ENCODE data around the gene NUP62. TPM values are rescaled to one million over a fixed set of nuclear protein-coding genes. Genes with fewer than 3 reads are reported as not detected.
A peak's percentile ranks its signal among the peaks of the same experiment; 100 is the strongest.

NUP62 gene
- polyA plus RNA-seq, 1 experiment = 12.4 TPM

GRCh38 chr19:49937750-49938381, 8.6 kb upstream of the NUP62 start:
- TF ChIP-seq, protein P1, sequence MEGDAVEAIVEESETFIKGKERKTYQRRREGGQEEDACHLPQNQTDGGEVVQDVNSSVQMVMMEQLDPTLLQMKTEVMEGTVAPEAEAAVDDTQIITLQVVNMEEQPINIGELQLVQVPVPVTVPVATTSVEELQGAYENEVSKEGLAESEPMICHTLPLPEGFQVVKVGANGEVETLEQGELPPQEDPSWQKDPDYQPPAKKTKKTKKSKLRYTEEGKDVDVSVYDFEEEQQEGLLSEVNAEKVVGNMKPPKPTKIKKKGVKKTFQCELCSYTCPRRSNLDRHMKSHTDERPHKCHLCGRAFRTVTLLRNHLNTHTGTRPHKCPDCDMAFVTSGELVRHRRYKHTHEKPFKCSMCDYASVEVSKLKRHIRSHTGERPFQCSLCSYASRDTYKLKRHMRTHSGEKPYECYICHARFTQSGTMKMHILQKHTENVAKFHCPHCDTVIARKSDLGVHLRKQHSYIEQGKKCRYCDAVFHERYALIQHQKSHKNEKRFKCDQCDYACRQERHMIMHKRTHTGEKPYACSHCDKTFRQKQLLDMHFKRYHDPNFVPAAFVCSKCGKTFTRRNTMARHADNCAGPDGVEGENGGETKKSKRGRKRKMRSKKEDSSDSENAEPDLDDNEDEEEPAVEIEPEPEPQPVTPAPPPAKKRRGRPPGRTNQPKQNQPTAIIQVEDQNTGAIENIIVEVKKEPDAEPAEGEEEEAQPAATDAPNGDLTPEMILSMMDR (IDR thresholded peaks at IDR 0.05; ENCODE audit: low read depth, low read length) = peak; percentile 98
- ChIA-PET CTCF (interaction anchor here (0.5 to 3.0 kb wide), 30 partner anchors 9 to 377 kb away, joined by 3 to 28 read pairs (median 4); partner anchors contain the start of genes ATF5, NUP62 and ZNF473), POLR2A (no interaction called here)
- peak; percentile 24 for DNase-seq (ENCODE audit: low read depth, low spot score)
- Histone ChIP-seq H3K9me3 (ENCODE audit: control insufficient read depth, insufficient read depth, low read length) (no peaks in the 10 kb centered on the region; the same call in 1 of the 2 replicates), H3K27ac (ENCODE audit: low read depth, low read length) (no peak overlapping the region), H3K27me3 (ENCODE audit: control insufficient read depth, insufficient read depth, low read length) (peaks cover 2% of the 10 kb centered on the region), H3K4me3 (ENCODE audit: low read depth, low read length) (peak overlapping the region; percentile 41)

DNA sequence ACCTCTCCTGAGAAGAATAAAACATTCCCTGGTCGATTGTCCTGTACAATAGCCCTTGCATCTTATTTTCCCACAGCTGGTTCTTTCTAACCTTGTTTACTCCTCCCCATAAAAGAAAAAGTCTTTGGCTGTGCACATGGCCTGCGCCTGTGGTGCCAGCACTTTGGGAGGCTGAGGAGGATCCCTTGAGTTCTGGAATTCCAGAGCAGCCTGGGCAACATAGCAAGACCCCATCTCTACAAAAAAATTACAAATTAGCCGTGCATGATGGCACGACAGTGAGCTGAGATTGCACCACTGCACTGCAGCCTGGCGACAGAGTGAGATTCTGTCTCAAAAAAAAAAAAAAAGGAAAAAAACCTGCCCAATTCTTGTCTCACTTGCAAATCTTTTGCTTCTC, 7.2 kb upstream of the NUP62 start:
- DNase-seq (ENCODE audit: low read depth, low spot score) = no peak
- TF ChIP-seq, protein P1 (IDR thresholded peaks at IDR 0.05; ENCODE audit: low read depth, low read length) = no peak
- Histone ChIP-seq H3K27me3 (ENCODE audit: control insufficient read depth, insufficient read depth, low read length) (peaks cover 2% of the 10 kb centered on the region), H3K9me3 (ENCODE audit: control insufficient read depth, insufficient read depth, low read length) (no peaks in the 10 kb centered on the region; the same call in 1 of the 2 replicates), H3K4me3 (ENCODE audit: low read depth, low read length) (no peak overlapping the region), H3K27ac (ENCODE audit: low read depth, low read length) (no peak overlapping the region)
- ChIA-PET CTCF (interaction anchor here (0.6 kb wide), 1 partner anchor 18 kb away, joined by 3 read pairs; no protein-coding TSS in a partner anchor), POLR2A (no interaction called here)

GRCh38 chr19:49933643-49934042, 4.3 kb upstream of the NUP62 start:
- peaks cover 5% of the 10 kb centered on the region; the same call in 1 of the 2 replicates for H3K9me3 ChIP-seq (ENCODE audit: control insufficient read depth, insufficient read depth, low read length)
- ChIA-PET POLR2A (no interaction called here), CTCF (interaction anchor here (0.5 to 1.5 kb wide), 2 partner anchors 50 to 658 kb away, joined by 3 read pairs; no protein-coding TSS in a partner anchor)
- no peak overlapping the region for H3K4me3 ChIP-seq (ENCODE audit: low read depth, low read length)
- no peaks in the 10 kb centered on the region for H3K27me3 ChIP-seq (ENCODE audit: control insufficient read depth, insufficient read depth, low read length)
- DNase-seq (ENCODE audit: low read depth, low spot score) = no peak
- no peak overlapping the region for H3K27ac ChIP-seq (ENCODE audit: low read depth, low read length)
- TF ChIP-seq, protein P1 (IDR thresholded peaks at IDR 0.05; ENCODE audit: low read depth, low read length) = no peak

DNA sequence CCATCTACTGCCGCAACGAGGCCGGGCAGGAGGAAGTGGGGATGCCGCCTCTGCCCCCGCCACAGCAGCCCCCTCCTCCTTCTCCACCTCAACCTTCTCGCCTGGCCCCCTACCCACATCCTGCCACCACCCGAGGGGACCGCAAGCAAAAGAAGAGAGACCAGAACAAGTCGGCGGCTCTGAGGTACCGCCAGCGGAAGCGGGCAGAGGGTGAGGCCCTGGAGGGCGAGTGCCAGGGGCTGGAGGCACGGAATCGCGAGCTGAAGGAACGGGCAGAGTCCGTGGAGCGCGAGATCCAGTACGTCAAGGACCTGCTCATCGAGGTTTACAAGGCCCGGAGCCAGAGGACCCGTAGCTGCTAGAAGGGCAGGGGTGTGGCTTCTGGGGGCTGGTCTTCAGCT, 3.4 kb upstream of the NUP62 start:
- CTCF ChIA-PET = interaction anchor here (1.5 kb wide), 1 partner anchor 51 kb away, joined by 3 read pairs; no protein-coding TSS in a partner anchor
- POLR2A ChIA-PET = no interaction called here

GRCh38 chr19:49932041-49932451, 2.7 kb upstream of the NUP62 start:
- TF ChIP-seq, protein P1 (IDR thresholded peaks at IDR 0.05; ENCODE audit: low read depth, low read length) = no peak
- ChIA-PET POLR2A (no interaction called here), CTCF (no interaction called here)
- H3K27me3 ChIP-seq (ENCODE audit: control insufficient read depth, insufficient read depth, low read length) = no peaks in the 10 kb centered on the region
- peaks cover 5% of the 10 kb centered on the region; the same call in 1 of the 2 replicates for H3K9me3 ChIP-seq (ENCODE audit: control insufficient read depth, insufficient read depth, low read length)
- H3K27ac ChIP-seq (ENCODE audit: low read depth, low read length) = no peak overlapping the region
- no peak overlapping the region for H3K4me3 ChIP-seq (ENCODE audit: low read depth, low read length)
- no peak for DNase-seq (ENCODE audit: low read depth, low spot score)

More for the DNA sequence above, 3.4 kb upstream of the NUP62 start:
- TF ChIP-seq, protein P1 (IDR thresholded peaks at IDR 0.05; ENCODE audit: low read depth, low read length) = no peak
- Histone ChIP-seq H3K9me3 (ENCODE audit: control insufficient read depth, insufficient read depth, low read length) (peaks cover 5% of the 10 kb centered on the region; the same call in 1 of the 2 replicates), H3K27ac (ENCODE audit: low read depth, low read length) (no peak overlapping the region), H3K4me3 (ENCODE audit: low read depth, low read length) (no peak overlapping the region), H3K27me3 (ENCODE audit: control insufficient read depth, insufficient read depth, low read length) (no peaks in the 10 kb centered on the region)
- no peak for DNase-seq (ENCODE audit: low read depth, low spot score)
